HG03442 (cell line): Measurements from ENCODE around the gene ARSI.

Experiments used
- ATAC-seq: cut with Tn5 transposase; IDR thresholded peaks from one replicate; pipeline ENCODE4 v1.9.1; 2021; ENCODE audit warnings: mild to moderate bottlenecking, moderate library complexity; ENCODE audit not compliant: unreplicated experiment

The ARSI gene

DNA sequence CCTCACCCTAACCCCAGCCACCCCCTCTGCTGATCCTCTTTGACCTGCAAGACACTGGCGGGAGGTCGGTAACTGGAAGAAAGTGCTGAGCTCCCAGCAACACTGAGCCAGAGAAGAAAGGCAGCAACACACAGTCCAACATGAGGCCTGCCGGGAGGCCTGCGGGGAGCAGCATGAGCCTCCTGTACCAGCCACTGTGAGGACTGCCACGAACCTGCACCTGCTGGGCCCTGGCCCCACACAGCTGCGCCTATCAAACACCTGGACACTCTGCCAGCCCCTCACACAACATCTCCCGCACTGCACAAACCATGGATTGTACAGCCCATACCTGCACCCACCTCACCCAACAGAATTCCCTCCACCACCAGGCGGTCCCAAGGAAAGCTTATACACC lies 31.4 kb downstream of the ARSI start:
- no peak for ATAC-seq

DNA sequence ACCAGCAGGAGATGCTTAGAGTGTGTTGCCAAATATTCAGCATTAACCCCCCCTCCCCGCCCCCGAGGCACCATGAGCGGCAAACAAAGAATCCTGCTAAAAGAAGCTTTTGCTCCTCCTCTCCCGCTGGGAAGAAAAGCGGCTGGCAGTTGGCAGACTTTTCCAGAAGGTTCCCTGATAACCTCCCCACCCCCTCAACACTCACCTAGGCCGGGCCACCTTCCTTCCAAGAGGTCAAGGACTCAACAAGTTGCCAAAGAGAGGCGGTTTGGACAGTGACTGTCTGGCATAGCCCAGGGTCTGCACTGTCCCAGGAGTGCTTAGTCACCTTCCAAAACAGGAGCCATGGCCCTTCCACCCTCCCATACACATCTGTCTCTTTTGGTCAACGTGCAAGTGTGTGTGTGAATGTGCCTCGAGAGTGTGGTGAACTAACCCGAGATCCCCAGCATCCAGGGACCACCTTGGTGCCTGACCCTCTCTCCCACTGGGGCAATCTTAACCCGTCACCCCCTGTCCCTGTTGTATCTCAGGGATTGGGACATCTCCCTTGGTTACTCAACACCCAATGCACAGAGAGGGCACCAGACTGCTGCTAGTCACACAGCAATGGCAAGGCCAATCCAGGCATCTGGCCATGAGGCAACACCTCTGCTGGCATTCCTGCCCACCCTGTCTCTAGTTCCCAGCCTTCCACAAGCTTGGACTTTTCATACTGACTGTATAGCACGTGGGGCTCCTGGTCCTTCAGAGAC lies 32.0 kb downstream of the ARSI start:
- ATAC-seq = no peak

DNA sequence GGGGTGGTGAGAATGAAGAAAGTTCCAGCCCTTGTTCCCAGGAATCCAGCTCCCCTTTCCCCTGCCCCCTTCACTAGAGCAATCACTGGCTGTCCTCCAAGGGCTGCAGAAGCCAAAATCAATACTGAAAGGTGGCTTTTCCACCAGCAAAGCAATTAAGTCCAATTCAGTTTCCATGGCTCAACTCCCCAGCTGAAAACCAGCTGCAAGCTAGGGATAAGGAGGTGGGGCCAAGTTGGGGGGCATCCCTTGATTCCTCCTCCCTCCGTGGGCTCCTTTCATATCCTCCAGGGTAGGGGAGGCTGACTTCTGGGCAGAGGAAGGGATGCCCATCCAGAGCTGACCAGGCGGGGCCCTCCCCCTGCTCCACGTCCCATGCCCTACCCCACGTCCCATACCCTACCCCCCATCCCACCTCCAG lies 35.8 kb downstream of the ARSI start:
- no peak for ATAC-seq

GRCh38 chr5:150265870-150266383 lies 36.8 kb downstream of the ARSI start:
- no peak for ATAC-seq

DNA sequence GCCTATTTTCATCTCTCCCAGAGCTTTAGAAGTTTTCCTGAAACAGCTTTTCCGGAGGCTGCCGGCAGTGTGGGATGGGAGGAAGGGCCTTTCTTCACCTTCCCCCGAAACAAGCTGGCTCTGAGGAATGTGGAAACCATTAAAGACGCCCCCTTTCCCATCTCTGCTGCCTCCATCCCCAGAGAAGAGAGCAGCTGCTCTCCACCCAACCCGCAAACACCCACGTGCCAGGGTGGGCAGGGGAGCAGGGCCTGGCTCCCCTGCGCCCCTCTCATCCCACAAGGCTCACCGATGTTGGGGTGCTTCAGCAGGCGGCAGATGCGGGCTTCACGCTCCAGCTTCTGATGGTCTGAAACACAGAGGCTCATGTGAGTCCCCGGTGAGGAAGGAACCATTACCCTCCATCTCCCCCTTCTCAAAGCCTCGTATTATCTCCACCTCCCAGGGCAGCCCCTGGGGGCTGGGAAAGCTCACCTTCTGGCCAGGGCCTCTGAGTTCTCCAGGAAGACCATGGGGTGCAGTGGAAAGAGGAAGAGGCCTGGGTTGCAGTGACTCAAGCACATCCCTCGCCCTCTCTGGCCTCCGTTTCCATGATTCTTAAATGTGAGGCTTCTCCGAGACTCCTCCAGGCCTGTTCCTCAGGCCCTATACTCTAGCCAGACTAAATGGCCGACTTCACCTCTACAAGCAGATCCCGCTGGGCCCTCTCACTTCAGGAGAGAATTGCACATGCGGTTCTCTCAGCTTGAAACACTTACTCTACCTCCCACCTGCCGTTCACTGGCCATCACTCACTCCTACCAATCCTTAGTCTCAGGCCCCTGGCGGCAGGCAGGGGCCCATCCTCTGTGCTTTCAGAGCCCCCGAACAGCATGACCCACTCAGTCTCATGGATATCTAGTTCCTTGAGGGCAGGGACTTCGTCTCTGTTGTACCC lies 37.8 kb downstream of the ARSI start:
- ATAC-seq = no peak

- no peak for ATAC-seq
These were observed 38.7 kb downstream of the ARSI start for GRCh38 chr5:150263801-150264621.

GRCh38 chr5:150263375-150263775 lies 39.3 kb downstream of the ARSI start:
- ATAC-seq = no peak

- ATAC-seq = no peak
These were observed 40.2 kb downstream of the ARSI start for GRCh38 chr5:150262502-150262901.

DNA sequence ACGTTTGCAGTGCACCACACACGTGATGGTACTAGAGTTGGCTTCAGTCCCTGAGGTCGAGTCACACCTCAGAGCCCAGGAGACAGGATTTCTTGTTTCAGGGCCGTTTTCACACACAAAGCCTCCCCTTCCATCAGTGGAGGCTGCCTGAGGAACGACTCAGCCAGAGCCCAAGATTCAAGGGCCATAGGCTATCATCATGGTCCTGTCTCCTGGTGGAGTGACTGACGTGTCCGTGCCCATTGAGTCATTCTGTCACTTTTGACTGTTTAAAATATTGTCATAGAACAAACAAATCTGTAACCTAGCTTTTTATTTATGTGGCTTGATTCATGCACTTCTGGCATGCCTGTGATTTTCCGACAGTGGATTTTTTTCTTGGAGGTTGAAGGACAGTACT lies 41.5 kb downstream of the ARSI start:
- ATAC-seq = no peak

GRCh38 chr5:150258130-150258529 lies 44.6 kb downstream of the ARSI start:
- peak; percentile 72 for ATAC-seq

- ATAC-seq = no peak
These were observed 45.3 kb downstream of the ARSI start for GRCh38 chr5:150257424-150257823.

- ATAC-seq = no peak
These were observed 46.2 kb downstream of the ARSI start for GRCh38 chr5:150256410-150257064.

GRCh38 chr5:150255659-150256409 lies 46.9 kb downstream of the ARSI start:
- ATAC-seq = no peak

- no peak for ATAC-seq
These were observed 47.9 kb downstream of the ARSI start for GRCh38 chr5:150254774-150255173.

- ATAC-seq = no peak
These were observed 48.3 kb downstream of the ARSI start for GRCh38 chr5:150254363-150254762.

DNA sequence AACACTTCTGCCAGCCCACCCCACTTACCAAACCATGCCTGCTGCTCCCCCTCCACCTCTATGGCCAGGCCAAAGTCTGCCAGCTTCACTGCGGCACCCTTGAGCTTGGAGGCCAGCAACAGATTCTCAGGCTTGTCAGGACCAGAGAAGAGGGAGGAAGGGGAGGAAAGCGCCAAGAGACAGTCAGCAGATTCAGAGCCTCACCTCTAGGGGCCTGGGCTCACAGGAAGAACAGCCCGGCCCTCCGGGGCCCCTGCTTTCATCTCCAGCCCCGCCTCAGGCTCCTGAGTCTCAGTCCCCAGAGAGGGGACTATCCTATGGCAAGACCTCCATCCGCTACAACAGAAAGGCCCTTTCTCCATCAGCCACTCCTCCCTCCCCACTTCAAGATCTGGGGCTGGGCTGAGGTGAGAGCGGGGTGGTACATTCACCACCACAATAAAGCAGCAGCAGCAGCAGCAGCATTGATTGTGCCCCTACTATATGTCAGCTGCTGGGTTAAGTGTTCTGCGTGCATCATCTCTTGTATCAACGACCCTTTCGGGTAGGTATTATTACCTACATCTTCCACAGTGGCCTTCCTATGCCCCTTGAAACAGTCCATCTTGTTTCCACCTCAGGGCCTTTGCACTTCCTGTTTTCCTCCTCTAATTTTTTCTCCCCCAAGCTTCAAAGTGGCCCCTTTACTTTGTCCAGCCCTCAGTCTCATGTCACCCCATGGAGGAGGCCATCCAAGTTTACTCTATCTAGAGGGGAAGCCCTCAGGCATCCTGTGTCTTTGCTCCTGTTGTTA lies 49.1 kb downstream of the ARSI start:
- ATAC-seq = no peak

GRCh38 chr5:150252489-150252888 lies 50.2 kb downstream of the ARSI start:
- no peak for ATAC-seq

DNA sequence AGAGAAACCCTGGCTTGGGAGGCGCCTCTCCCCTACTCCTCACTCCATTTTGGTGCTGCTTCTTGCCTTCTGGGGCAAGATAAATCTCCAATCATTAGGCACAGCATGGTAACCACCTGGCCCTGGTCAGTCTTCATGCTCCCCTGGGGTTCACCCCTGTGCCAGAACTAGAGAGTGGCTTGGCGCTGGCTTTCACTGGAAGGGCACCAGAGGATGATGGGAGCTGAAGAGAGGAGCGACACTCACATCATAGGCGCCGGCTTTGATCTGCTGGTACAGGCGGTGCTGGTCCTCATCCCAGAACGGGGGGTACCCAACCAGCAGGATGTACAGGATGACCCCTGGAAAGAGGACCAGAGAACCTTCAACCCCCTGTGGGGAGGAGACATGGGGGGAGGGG lies 51.2 kb downstream of the ARSI start:
- no peak for ATAC-seq

DNA sequence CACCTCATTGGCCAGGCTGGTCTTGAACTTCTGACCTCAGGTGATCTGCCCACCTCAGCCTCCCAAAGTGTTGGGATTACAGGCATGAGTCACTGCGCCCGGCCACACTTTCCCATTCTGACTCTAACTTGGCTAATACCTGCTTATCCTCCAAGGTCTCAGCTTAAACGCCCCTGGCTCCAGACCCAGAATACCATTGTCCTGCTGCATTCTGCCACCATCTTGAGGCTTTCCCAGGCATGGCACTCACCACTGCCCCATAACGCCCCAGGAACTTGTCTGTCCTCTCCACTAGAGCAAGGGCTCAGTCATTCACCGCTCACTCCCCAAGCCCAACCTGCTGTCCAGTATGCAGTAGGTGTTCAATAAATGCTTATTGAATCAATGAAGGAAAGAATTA lies 53.0 kb downstream of the ARSI start:
- ATAC-seq = no peak
